ENCODE results near the gene DIS3.
"Not testable (repeated sequence)": the region's sequence is repeated elsewhere in the genome, so short reads cannot be mapped to it uniquely, and the experiment has no call there.

DIS3 gene

DNA sequence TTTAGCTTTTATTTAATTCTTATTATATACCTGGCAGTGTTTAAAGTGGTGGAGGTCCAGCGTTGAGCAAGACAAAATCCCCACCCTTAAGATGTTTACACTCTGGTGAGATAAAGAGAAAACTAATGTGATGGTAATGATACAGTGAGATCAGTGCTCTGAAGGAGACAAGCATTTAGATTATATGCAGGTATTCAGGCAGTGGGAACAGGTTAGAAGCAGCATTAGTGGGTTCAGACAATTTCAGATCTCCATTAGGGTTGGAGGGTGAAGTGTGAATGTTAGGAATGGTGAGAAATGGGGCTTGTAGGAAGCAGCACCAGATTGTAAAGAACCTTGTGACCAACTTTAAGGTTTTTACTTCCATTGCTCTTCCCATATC is 39.2 kb upstream of the DIS3 start:
- TF ChIP-seq ZNF565 (CRISPR knock-in tag; conservative IDR thresholded peaks at IDR 0.05; ENCODE audit: low read depth): no peak
- TF ChIP-seq RARB (CRISPR knock-in tag; IDR thresholded peaks at IDR 0.05): no peak
- TF ChIP-seq PPARA (CRISPR knock-in tag; IDR thresholded peaks at IDR 0.05; ENCODE audit: borderline replicate concordance): no peak
- TF ChIP-seq, protein P1, sequence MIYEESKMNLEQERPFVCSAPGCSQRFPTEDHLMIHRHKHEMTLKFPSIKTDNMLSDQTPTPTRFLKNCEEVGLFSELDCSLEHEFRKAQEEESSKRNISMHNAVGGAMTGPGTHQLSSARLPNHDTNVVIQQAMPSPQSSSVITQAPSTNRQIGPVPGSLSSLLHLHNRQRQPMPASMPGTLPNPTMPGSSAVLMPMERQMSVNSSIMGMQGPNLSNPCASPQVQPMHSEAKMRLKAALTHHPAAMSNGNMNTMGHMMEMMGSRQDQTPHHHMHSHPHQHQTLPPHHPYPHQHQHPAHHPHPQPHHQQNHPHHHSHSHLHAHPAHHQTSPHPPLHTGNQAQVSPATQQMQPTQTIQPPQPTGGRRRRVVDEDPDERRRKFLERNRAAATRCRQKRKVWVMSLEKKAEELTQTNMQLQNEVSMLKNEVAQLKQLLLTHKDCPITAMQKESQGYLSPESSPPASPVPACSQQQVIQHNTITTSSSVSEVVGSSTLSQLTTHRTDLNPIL (CRISPR knock-in tag; IDR thresholded peaks at IDR 0.05; ENCODE audit: low read depth): no peak
- TF ChIP-seq ZFP3 (CRISPR knock-in tag; IDR thresholded peaks at IDR 0.05): no peak
- no peak for ATAC-seq

DNA sequence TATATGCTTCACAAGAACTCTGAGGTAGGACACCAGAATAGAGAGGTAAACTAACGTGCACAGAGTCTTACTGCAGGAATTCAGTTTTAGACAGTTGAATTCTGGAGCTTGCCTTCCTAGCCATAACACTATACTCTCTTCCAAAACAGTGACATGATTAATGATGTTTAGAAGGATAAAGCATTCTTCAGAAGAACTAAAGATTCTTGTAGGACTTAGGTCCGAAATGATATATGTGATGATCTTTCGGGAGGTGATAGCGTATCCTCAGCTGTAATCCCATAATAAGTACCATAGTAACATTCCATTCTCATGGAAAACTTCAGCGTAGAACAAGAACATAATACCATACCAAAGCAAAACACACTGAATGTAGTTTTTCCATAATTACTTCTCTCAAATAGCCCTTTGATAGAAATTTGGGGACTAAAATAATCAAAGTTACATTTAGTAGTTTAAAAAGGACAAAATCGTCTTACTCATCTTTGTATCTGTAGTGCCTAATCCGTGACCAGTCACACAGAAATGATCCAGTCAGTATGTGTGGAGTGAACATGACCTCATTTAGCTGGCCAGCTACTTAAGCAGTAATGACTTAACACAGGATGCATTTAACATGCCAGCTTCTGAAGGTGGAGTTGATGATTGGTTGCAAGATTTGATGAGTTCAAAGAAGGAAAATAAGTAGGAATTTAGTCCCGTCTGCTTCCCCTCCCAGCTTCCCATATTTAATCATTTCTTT is 38.6 kb upstream of the DIS3 start:
- TF ChIP-seq BACH2 (CRISPR knock-in tag; IDR thresholded peaks at IDR 0.05; ENCODE audit: borderline replicate concordance): no peak
- TF ChIP-seq, protein P2, sequence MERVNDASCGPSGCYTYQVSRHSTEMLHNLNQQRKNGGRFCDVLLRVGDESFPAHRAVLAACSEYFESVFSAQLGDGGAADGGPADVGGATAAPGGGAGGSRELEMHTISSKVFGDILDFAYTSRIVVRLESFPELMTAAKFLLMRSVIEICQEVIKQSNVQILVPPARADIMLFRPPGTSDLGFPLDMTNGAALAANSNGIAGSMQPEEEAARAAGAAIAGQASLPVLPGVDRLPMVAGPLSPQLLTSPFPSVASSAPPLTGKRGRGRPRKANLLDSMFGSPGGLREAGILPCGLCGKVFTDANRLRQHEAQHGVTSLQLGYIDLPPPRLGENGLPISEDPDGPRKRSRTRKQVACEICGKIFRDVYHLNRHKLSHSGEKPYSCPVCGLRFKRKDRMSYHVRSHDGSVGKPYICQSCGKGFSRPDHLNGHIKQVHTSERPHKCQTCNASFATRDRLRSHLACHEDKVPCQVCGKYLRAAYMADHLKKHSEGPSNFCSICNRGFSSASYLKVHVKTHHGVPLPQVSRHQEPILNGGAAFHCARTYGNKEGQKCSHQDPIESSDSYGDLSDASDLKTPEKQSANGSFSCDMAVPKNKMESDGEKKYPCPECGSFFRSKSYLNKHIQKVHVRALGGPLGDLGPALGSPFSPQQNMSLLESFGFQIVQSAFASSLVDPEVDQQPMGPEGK (CRISPR knock-in tag; IDR thresholded peaks at IDR 0.05; ENCODE audit: borderline replicate concordance): no peak
- 0 out of 3 replicates have a peak, but pooled peaks have one; percentile 31 for ATAC-seq

DNA sequence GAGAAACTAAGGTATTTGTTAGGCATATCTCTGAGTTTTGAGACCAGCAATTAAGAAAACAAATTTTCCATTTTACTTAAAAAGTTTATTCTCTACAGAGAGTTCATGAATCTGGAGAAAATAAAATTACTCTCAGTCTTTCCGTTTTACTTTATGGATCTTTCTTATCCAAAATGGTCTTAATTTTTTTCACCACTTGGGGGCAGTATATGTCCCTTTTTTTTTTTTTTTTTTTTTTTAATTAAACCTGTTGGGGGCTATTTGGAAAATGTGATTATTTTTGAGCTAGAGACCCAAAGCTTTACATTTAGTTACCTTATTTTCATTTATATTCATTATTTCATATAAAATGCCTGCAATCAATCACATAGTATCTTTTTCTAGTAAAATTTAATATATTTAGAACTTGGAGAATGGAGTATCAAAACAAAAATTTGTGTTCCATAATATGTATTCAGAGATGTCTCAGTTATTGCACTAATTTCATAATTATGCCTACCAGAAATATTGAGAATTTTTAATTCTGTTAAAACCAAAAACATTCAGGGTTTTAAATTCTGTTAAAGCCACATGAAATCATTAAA is 27.3 kb upstream of the DIS3 start:
- no peak for ATAC-seq

DNA sequence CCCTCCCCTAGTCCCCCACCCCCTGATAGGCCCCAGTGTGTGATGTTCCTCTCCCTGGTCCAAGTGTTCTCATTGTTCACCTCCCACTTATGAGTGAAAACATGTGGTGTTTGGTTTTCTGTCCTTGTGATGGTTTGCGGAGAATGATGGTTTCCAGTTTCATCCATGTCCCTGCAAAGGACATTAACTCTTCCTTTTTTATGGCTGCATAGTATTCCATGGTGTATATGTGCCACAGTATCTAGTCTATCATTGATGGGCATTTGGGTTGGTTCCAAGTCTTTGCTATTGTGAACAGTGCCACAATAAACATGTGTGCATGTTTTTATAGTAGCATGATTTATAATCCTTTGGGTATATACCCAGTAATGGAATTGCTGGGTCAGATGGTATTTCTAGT is 24.8 kb upstream of the DIS3 start:
- not testable (repeated sequence) for ATAC-seq

More for the DNA sequence above, 27.3 kb upstream of the DIS3 start:
- TF ChIP-seq ARNTL (CRISPR knock-in tag; IDR thresholded peaks at IDR 0.05; ENCODE audit: borderline replicate concordance, low read depth): no peak
- no peak for TF ChIP-seq ZNF565 (CRISPR knock-in tag; conservative IDR thresholded peaks at IDR 0.05; ENCODE audit: low read depth)
- TF ChIP-seq GLIS3 (CRISPR knock-in tag; IDR thresholded peaks at IDR 0.05): no peak
- TF ChIP-seq, protein P3, sequence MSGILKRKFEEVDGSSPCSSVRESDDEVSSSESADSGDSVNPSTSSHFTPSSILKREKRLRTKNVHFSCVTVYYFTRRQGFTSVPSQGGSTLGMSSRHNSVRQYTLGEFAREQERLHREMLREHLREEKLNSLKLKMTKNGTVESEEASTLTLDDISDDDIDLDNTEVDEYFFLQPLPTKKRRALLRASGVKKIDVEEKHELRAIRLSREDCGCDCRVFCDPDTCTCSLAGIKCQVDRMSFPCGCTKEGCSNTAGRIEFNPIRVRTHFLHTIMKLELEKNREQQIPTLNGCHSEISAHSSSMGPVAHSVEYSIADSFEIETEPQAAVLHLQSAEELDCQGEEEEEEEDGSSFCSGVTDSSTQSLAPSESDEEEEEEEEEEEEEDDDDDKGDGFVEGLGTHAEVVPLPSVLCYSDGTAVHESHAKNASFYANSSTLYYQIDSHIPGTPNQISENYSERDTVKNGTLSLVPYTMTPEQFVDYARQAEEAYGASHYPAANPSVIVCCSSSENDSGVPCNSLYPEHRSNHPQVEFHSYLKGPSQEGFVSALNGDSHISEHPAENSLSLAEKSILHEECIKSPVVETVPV (CRISPR knock-in tag; IDR thresholded peaks at IDR 0.05): no peak
- TF ChIP-seq RARB (CRISPR knock-in tag; IDR thresholded peaks at IDR 0.05): no peak
- TF ChIP-seq ESRRG (CRISPR knock-in tag; IDR thresholded peaks at IDR 0.05): no peak
- TF ChIP-seq BACH2 (CRISPR knock-in tag; IDR thresholded peaks at IDR 0.05; ENCODE audit: borderline replicate concordance): no peak
- TF ChIP-seq, protein P1 (CRISPR knock-in tag; IDR thresholded peaks at IDR 0.05; ENCODE audit: low read depth): no peak
- no peak for TF ChIP-seq ZNF8 (CRISPR knock-in tag; IDR thresholded peaks at IDR 0.05)
- TF ChIP-seq ZFP3 (CRISPR knock-in tag; IDR thresholded peaks at IDR 0.05): no peak
- no peak for TF ChIP-seq PPARA (CRISPR knock-in tag; IDR thresholded peaks at IDR 0.05; ENCODE audit: borderline replicate concordance)
- TF ChIP-seq ZFP30 (CRISPR knock-in tag; IDR thresholded peaks at IDR 0.05): no peak
- no peak for TF ChIP-seq OSR1 (CRISPR knock-in tag; IDR thresholded peaks at IDR 0.05)

DNA sequence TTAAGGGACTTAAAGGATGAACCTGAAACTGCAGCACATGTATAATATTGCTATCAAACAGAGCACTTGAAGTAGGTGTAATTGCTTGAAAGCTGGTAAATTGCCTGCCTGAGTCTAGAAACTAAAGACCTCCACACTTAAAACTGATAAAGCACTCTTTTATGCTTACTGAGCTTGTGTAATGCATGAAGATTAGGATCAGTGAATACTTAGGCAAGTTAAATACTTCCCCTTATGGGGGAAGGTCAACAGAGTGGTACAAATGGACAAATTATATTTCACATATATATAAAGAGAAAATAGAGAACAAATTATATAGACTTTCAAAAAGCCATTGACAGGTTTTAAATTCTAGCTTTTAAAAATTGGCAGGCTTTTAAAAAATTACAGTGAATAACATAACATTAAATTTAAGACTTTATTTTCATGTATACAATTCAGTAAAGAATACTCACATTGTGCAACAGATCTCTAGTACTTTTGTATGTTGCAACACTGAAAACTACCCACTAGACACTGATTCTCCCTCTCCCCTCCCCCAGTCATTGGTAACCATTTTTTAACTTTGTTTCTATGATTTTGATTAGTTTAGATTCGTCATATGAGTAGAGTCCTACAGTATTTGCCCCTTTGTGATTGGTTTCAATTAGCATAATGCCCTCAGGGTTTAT is 24.1 kb upstream of the DIS3 start:
- TF ChIP-seq PPARA (CRISPR knock-in tag; IDR thresholded peaks at IDR 0.05; ENCODE audit: borderline replicate concordance) (no peak), ZNF8 (CRISPR knock-in tag; IDR thresholded peaks at IDR 0.05) (no peak), ZC3H10 (CRISPR knock-in tag; IDR thresholded peaks at IDR 0.05) (no peak), ESRRG (CRISPR knock-in tag; IDR thresholded peaks at IDR 0.05) (no peak), ZFP3 (CRISPR knock-in tag; IDR thresholded peaks at IDR 0.05) (no peak), CSDC2 (CRISPR knock-in tag; IDR thresholded peaks at IDR 0.05) (no peak), OSR1 (CRISPR knock-in tag; IDR thresholded peaks at IDR 0.05) (no peak), ISL1 (CRISPR knock-in tag; IDR thresholded peaks at IDR 0.05) (no peak), ARNTL (CRISPR knock-in tag; IDR thresholded peaks at IDR 0.05; ENCODE audit: borderline replicate concordance, low read depth) (no peak), BACH2 (CRISPR knock-in tag; IDR thresholded peaks at IDR 0.05; ENCODE audit: borderline replicate concordance) (no peak), RARB (CRISPR knock-in tag; IDR thresholded peaks at IDR 0.05) (no peak), TOX (CRISPR knock-in tag; IDR thresholded peaks at IDR 0.05; ENCODE audit: borderline replicate concordance) (no peak)
- TF ChIP-seq, protein P1 (CRISPR knock-in tag; IDR thresholded peaks at IDR 0.05; ENCODE audit: low read depth): no peak
- TF ChIP-seq, protein P4, sequence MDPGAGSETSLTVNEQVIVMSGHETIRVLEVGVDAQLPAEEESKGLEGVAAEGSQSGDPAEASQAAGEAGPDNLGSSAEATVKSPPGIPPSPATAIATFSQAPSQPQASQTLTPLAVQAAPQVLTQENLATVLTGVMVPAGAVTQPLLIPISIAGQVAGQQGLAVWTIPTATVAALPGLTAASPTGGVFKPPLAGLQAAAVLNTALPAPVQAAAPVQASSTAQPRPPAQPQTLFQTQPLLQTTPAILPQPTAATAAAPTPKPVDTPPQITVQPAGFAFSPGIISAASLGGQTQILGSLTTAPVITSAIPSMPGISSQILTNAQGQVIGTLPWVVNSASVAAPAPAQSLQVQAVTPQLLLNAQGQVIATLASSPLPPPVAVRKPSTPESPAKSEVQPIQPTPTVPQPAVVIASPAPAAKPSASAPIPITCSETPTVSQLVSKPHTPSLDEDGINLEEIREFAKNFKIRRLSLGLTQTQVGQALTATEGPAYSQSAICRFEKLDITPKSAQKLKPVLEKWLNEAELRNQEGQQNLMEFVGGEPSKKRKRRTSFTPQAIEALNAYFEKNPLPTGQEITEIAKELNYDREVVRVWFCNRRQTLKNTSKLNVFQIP (CRISPR knock-in tag; IDR thresholded peaks at IDR 0.05; ENCODE audit: borderline replicate concordance, low read depth): no peak
- TF ChIP-seq, protein P2 (CRISPR knock-in tag; IDR thresholded peaks at IDR 0.05; ENCODE audit: borderline replicate concordance): no peak
- ATAC-seq: no peak

Data from SK-N-SH treated with all-trans-retinoic acid at 6 μM for 48 hours (cell line).